ENCODE results near the gene USE1. TPM values are rescaled to one million over a fixed set of nuclear protein-coding genes. Genes with fewer than 3 reads are reported as not detected.

Gene USE1
- total and polyA plus RNA-seq, 7 experiments from 2014 or later = 24.7 to 68.3 (median 46.2) TPM

- intact Hi-C loops (cut with micrococcal nuclease) = no loop called here
- peaks cover 0 to 2% (median 0%) of the 10 kb centered on the region in 11 donors for H3K9me3 Mint-ChIP-seq
- POLR2A ChIA-PET = interaction anchor here (0.6 to 0.7 kb wide), 2 partner anchors 24 to 67 kb away, joined by 3 to 4 read pairs; no protein-coding TSS in a partner anchor
- CTCF ChIA-PET = interaction anchor here (0.6 kb wide), 1 partner anchor 17 kb away, joined by 3 read pairs; no protein-coding TSS in a partner anchor
- H3K4me3 Mint-ChIP-seq = no peak overlapping the region
- peaks cover 0 to 9% (median 0%) of the 10 kb centered on the region in 7 donors for H3K4me1 Mint-ChIP-seq
- Histone ChIP-seq H3K9me3 (ENCODE audit: control insufficient read depth in 2 of 3, low read length in 3 of 3) (no peaks in the 10 kb centered on the region), H3K4me3 (ENCODE audit: low read length) (no peak overlapping the region), H3K27me3 (ENCODE audit: control insufficient read depth in 2 of 2, insufficient read depth in 2 of 2, low read length in 2 of 2) (no peaks in the 10 kb centered on the region), H3K36me3 (ENCODE audit: control insufficient read depth in 2 of 3, insufficient read depth in 3 of 3, low read length in 3 of 3) (peaks cover 17 to 87% (median 48%) of the 10 kb centered on the region in 3 experiments), H3K4me1 (ENCODE audit: control insufficient read depth in 2 of 2, insufficient read depth in 2 of 2, low read length in 2 of 2) (no peaks in the 10 kb centered on the region), H3K27ac (ENCODE audit: low read depth, low read length) (no peak overlapping the region)
- DNase-seq (no peak), ATAC-seq (no peak)
- no peaks in the 10 kb centered on the region for H3K27me3 Mint-ChIP-seq
- H3K36me3 Mint-ChIP-seq = peaks cover 0 to 59% (median 36%) of the 10 kb centered on the region in 5 donors
- peak overlapping the region in 3 of 9 donors; percentile 57 to 75 (median 65) for H3K27ac Mint-ChIP-seq
Measured at GRCh38 chr19:17197666-17198065, 17.5 kb upstream of the USE1 start.

- intact Hi-C loops (cut with micrococcal nuclease) = no loop called here
- H3K9me3 Mint-ChIP-seq = peaks cover 0 to 2% (median 0%) of the 10 kb centered on the region in 11 donors
- H3K9me3 ChIP-seq (ENCODE audit: control insufficient read depth in 2 of 3, low read length in 3 of 3) = no peaks in the 10 kb centered on the region
- ATAC-seq (no peak), DNase-seq (no peak)
- peaks cover 7 to 86% (median 24%) of the 10 kb centered on the region in 3 experiments for H3K36me3 ChIP-seq (ENCODE audit: control insufficient read depth in 2 of 3, insufficient read depth in 3 of 3, low read length in 3 of 3)
- H3K27ac Mint-ChIP-seq = no peak overlapping the region
- peaks cover 0 to 53% (median 36%) of the 10 kb centered on the region in 5 donors for H3K36me3 Mint-ChIP-seq
- H3K4me1 Mint-ChIP-seq = peaks cover 0 to 9% (median 0%) of the 10 kb centered on the region in 7 donors
- no peaks in the 10 kb centered on the region for H3K4me1 ChIP-seq (ENCODE audit: control insufficient read depth in 2 of 2, insufficient read depth in 2 of 2, low read length in 2 of 2)
- no peaks in the 10 kb centered on the region for H3K27me3 ChIP-seq (ENCODE audit: control insufficient read depth in 2 of 2, insufficient read depth in 2 of 2, low read length in 2 of 2)
- no peak overlapping the region for H3K27ac ChIP-seq (ENCODE audit: low read depth, low read length)
- no peak overlapping the region for H3K4me3 Mint-ChIP-seq
- no peaks in the 10 kb centered on the region for H3K27me3 Mint-ChIP-seq
- ChIA-PET CTCF (interaction anchor here (0.6 to 0.9 kb wide), 3 partner anchors 12 to 66 kb away, joined by 3 to 14 read pairs (median 3); no protein-coding TSS in a partner anchor), POLR2A (interaction anchor here (0.5 kb wide), 1 partner anchor 185 kb away, joined by 3 read pairs; no protein-coding TSS in a partner anchor)
- no peak overlapping the region for H3K4me3 ChIP-seq (ENCODE audit: low read length)
Measured at GRCh38 chr19:17200408-17201079, 14.6 kb upstream of the USE1 start.

GRCh38 chr19:17202249-17202648 lies 12.9 kb upstream of the USE1 start:
- Mint-ChIP-seq H3K27ac (peak overlapping the region in 5 of 9 donors; percentile 24 to 81 (median 46)), H3K4me3 (peak overlapping the region in 1 of 10 donors; percentile 23), H3K4me1 (peaks cover 0 to 9% (median 0%) of the 10 kb centered on the region in 7 donors), H3K27me3 (no peaks in the 10 kb centered on the region), H3K9me3 (peaks cover 0 to 2% (median 0%) of the 10 kb centered on the region in 11 donors), H3K36me3 (peaks cover 0 to 47% (median 26%) of the 10 kb centered on the region in 5 donors)
- ATAC-seq (peak; percentile 32), DNase-seq (no peak)
- POLR2A ChIA-PET = no interaction called here
- CTCF ChIA-PET = no interaction called here
- no peaks in the 10 kb centered on the region for H3K27me3 ChIP-seq (ENCODE audit: control insufficient read depth in 2 of 2, insufficient read depth in 2 of 2, low read length in 2 of 2)
- no peak overlapping the region for H3K4me3 ChIP-seq (ENCODE audit: low read length)
- H3K9me3 ChIP-seq (ENCODE audit: control insufficient read depth in 2 of 3, low read length in 3 of 3) = no peaks in the 10 kb centered on the region
- intact Hi-C loops (cut with micrococcal nuclease) = no loop called here
- peaks cover 7 to 89% (median 26%) of the 10 kb centered on the region in 3 experiments for H3K36me3 ChIP-seq (ENCODE audit: control insufficient read depth in 2 of 3, insufficient read depth in 3 of 3, low read length in 3 of 3)
- no peaks in the 10 kb centered on the region for H3K4me1 ChIP-seq (ENCODE audit: control insufficient read depth in 2 of 2, insufficient read depth in 2 of 2, low read length in 2 of 2)
- H3K27ac ChIP-seq (ENCODE audit: low read depth, low read length) = no peak overlapping the region

GRCh38 chr19:17202713-17203112 lies 12.4 kb upstream of the USE1 start:
- Histone ChIP-seq H3K4me1 (ENCODE audit: control insufficient read depth in 2 of 2, insufficient read depth in 2 of 2, low read length in 2 of 2) (no peaks in the 10 kb centered on the region), H3K27ac (ENCODE audit: low read depth, low read length) (no peak overlapping the region), H3K9me3 (ENCODE audit: control insufficient read depth in 2 of 3, low read length in 3 of 3) (no peaks in the 10 kb centered on the region), H3K27me3 (ENCODE audit: control insufficient read depth in 2 of 2, insufficient read depth in 2 of 2, low read length in 2 of 2) (no peaks in the 10 kb centered on the region), H3K4me3 (ENCODE audit: low read length) (no peak overlapping the region), H3K36me3 (ENCODE audit: control insufficient read depth in 2 of 3, insufficient read depth in 3 of 3, low read length in 3 of 3) (peaks cover 7 to 84% (median 26%) of the 10 kb centered on the region in 3 experiments)
- ChIA-PET CTCF (no interaction called here), POLR2A (no interaction called here)
- no peak for ATAC-seq
- Mint-ChIP-seq H3K4me3 (no peak overlapping the region), H3K9me3 (peaks cover 0 to 2% (median 0%) of the 10 kb centered on the region in 11 donors), H3K27ac (peak overlapping the region in 2 of 9 donors; percentile 32 to 46), H3K36me3 (peaks cover 0 to 44% (median 23%) of the 10 kb centered on the region in 5 donors), H3K27me3 (no peaks in the 10 kb centered on the region), H3K4me1 (peaks cover 0 to 9% (median 0%) of the 10 kb centered on the region in 7 donors)
- intact Hi-C loops (cut with micrococcal nuclease) = no loop called here
- no peak for DNase-seq

- Histone ChIP-seq H3K27me3 (ENCODE audit: control insufficient read depth in 2 of 2, insufficient read depth in 2 of 2, low read length in 2 of 2) (no peaks in the 10 kb centered on the region), H3K4me3 (ENCODE audit: low read length) (no peak overlapping the region), H3K9me3 (ENCODE audit: control insufficient read depth in 2 of 3, low read length in 3 of 3) (no peaks in the 10 kb centered on the region), H3K27ac (ENCODE audit: low read depth, low read length) (no peak overlapping the region), H3K4me1 (ENCODE audit: control insufficient read depth in 2 of 2, insufficient read depth in 2 of 2, low read length in 2 of 2) (no peaks in the 10 kb centered on the region), H3K36me3 (ENCODE audit: control insufficient read depth in 2 of 3, insufficient read depth in 3 of 3, low read length in 3 of 3) (peaks cover 7 to 84% (median 31%) of the 10 kb centered on the region in 3 experiments)
- H3K27me3 Mint-ChIP-seq = no peaks in the 10 kb centered on the region
- H3K36me3 Mint-ChIP-seq = peaks cover 0 to 47% (median 18%) of the 10 kb centered on the region in 5 donors
- ChIA-PET CTCF (interaction anchor here (0.5 to 2.6 kb wide), 10 partner anchors 8 to 139 kb away, joined by 3 to 13 read pairs (median 4); partner anchors contain the start of gene USE1), POLR2A (interaction anchor here (1.0 to 1.1 kb wide), 2 partner anchors 9 to 129 kb away, joined by 4 to 5 read pairs; partner anchors contain the start of gene USE1)
- DNase-seq (peak; percentile 41 to 68 (median 54)), ATAC-seq (peak; percentile 82)
- no peaks in the 10 kb centered on the region for H3K9me3 Mint-ChIP-seq
- H3K27ac Mint-ChIP-seq = peak overlapping the region in 1 of 9 donors; percentile 38
- H3K4me1 Mint-ChIP-seq = peaks cover 0 to 16% (median 0%) of the 10 kb centered on the region in 7 donors
- H3K4me3 Mint-ChIP-seq = no peak overlapping the region
- intact Hi-C loops (cut with micrococcal nuclease) = loop anchor here (1.0 kb wide), 5 partner anchors 21 to 138 kb away; no protein-coding TSS in a partner anchor
Measured at GRCh38 chr19:17205237-17206140, 9.7 kb upstream of the USE1 start.

All from naive thymus-derived CD4-positive, alpha-beta T cell (primary cell).